HG03469 (cell line): ENCODE measurements around the gene ANKS1B.
A peak's percentile ranks its signal among the peaks of the same experiment; 100 is the strongest.

Source experiments
- ATAC-seq: cut with Tn5 transposase; IDR thresholded peaks from one replicate; pipeline ENCODE4 v1.9.1; 2021; ENCODE audit warnings: mild to moderate bottlenecking, moderate library complexity, moderate number of reproducible peaks; ENCODE audit not compliant: unreplicated experiment

Gene ANKS1B

DNA sequence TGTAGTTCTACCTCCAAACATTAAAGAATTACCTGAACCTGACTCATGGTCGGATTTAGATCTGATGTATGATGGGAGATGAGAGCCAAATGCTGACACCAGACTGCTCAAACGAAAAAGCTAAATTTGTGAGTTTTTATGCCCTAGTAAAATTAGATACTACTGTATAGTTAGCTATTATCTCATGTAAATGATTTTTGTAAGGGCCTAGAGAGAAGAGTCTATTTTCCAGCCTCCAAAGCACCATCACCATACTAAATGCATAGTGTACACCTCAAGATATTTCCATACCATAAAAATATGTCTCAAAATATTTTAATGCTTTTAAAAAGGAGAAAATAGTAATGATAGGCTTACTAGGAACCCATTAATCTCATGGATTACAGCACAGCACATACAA, 18.3 kb downstream of the ANKS1B start:
- no peak for ATAC-seq

DNA sequence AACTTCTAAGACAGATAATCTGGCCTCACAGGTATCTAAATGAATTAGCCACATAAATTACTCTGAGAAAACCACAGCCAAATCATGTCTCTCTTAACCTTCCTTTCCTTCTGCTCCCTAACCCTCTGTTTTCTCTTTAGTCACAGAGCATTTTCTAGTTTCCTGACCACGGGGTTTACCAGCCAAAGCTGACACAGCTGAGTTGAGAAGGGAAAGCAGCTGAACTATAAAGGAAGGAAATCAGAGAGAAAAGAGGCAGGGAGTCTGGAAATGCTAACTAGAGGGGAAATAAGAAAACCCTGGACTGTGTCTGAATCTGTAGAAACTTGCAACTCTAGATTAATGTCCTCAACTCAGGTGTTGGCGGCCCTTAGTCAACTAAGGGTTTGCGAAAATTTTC, 24.4 kb downstream of the ANKS1B start:
- no peak for ATAC-seq

DNA sequence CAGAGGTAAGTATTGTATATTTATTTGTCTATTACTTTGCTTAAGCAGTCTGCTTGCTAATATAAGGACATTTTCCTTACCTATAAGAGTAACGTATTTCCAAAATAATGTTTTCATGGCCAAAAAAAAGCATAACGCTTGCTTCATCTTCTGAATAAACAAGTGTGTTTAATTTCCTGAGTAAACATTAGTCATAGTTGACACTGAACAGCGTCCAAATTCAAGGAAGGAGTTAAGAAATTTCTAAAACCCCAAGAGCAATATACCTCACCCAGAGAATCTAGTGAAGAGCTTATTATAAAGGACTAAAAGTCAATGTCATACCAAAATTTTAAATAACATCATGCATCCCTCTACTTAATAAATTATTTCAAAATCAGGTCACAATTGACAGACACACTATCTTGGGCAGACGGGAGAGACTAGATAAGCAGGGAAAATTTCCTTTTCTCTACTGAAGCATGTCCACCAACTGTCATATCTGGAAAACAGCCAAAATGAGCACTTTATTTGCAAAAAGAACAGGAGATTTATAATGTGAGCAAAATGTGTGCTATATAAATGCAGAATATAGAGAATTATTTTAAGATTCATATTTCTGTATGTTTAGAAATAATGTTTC, 25.1 kb downstream of the ANKS1B start:
- no peak for ATAC-seq

DNA sequence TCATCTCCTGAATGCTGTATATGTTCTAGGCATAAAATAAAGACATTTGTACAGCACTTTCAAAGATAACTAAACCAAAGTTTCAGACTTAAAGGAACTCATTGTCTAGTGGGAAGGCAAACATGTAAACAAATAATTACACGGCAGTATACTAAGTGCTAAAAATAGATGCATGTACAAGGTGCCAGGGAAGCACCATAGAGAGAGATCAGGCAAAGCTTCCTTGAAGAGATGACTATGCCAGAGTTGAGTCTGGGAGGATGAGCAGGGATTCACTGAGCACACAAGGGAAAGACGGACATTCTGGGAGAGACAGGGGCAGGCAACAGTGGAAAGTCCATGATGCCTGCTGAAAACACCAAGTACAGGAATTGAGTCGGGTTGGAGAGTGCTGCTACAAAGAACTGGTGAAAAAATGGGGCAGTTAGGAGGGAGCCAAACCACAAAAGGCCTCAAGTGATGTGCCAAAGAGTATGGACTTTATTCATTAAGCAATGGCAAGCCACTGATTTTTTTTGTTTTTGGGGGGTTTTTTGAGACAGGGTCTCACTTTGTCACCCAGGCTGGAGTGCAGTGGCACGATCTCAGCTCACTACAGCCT, 26.8 kb downstream of the ANKS1B start:
- no peak for ATAC-seq

DNA sequence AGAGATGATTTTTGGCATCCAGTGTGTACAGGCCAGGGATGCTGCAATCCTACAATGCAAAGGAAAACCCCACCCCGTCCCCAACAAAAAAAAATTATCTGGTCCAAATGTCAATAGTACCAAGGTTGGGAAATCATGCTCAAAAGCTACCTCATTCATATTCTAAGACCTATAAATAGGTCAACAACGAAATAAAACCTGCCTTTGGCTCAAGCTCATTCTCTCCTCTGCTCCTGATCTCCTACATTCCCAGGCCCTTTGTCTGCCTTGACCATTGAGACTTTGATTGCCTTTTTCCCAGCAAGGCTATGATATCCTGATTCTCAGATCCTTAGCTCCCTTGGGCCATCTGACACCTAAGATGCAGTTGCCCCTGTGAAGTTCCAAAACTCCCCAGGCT, 30.0 kb downstream of the ANKS1B start:
- ATAC-seq = no peak

DNA sequence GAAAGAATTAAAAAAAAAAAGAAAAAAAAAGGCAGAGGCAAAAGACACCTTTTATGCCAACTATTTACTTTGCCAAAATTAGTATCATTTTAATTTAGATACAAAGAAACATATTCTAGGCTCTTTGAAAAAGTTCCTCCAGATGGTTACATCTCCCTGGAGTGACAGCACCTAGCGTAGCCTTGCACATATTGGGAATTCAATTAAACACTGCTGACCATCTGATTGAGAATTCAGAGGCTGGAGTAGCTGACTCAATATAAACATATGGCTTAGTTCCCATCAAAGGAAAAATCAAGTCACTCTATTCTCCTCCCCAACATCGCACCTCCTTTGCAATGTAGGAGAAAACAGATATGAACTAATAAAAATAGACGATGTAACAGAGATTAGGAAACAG, 36.4 kb downstream of the ANKS1B start:
- ATAC-seq = no peak

DNA sequence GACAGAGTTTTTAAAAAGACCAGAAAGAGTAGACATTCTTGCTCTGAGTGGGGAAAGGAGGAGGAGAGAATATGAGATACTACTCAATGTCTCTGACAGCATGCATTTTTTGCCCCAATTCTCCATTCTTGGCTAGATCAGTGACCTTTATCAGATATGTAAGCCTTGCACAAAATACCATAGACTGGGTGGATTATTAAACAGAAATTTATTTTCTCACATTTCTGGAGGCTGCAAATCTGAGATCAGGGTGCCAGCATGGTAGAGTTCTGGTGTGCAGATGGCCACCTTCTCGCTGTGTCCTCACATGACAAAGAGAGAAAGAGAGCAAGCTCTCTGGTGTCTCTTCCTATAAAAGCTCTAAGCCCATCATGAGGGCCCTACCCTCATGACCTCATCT, 38.6 kb downstream of the ANKS1B start:
- no peak for ATAC-seq

DNA sequence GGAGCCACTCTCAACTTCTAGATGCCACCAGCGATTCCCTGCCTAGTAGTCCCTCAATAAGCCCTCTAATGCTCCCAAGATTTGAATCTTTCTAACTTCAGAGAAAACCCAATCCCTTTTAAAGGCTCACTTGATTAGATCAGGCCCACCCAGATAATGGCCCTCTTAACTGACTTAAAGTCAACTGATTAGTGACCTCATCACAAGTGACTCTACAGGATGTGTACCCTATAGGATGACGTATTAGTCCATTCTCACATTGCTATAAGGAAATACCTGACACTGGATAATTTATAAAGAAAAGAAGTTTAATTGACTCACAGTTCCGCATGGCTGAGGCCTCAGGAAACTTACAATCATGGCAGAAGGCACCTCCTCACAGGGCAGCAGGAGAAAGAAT, 49.1 kb downstream of the ANKS1B start:
- no peak for ATAC-seq

DNA sequence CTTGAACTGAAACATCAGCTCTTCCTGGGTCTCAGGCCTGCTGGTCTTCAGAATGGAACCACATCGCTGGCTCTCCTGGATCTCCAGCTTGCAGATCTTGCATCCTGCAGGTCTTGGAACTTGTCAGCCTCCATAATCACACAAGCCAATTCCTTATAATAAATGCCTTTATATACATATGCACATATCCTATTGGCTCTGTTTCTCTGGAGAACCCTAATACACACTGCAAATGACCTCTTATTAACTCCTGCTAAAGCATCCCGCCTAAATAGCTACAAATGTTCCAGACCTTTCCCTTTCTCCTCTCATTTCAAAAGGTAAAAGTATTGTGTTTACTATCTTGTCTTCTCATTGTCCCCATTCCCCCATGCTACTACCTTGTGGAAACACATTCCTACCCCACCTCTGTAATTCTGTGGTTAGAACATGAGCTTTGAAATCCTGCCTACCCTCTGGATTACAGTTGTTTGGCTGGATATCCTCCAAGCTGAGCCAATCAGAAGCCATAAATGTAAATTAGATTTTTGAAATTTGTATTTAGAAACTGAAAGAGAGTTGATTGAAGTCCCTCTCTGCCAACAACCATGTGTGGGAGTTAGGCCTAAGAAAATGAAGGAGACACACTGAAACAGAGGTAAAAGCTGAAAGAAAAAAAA, 58.1 kb downstream of the ANKS1B start:
- ATAC-seq = no peak

DNA sequence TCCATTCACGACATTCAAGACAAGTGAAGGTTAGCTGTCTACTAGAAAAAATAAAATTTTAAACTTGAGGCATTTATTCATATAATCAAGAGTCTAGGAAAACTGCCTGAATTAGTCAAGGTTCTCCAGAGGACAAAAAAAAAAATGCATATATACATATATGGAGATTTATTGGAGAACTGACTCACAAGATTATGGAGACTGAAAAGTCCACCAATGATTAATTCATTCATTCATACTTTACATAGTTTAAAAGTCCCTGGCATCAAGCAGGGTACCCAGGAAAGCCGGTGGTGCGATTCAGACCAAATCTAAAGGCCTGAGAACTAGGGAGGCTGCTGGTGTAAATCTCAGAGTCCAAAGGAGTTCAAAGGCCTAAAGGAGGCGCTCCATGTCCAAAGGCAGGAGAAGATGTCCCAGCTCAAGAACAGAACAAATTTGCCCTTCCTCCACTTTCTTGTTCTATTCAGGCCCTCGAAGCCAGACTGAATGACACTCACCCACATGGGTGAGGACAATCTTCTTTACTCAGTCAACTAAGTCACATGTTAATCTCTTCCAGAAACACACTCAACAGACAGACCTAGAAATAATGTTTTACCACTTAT, 64.3 kb downstream of the ANKS1B start:
- no peak for ATAC-seq

DNA sequence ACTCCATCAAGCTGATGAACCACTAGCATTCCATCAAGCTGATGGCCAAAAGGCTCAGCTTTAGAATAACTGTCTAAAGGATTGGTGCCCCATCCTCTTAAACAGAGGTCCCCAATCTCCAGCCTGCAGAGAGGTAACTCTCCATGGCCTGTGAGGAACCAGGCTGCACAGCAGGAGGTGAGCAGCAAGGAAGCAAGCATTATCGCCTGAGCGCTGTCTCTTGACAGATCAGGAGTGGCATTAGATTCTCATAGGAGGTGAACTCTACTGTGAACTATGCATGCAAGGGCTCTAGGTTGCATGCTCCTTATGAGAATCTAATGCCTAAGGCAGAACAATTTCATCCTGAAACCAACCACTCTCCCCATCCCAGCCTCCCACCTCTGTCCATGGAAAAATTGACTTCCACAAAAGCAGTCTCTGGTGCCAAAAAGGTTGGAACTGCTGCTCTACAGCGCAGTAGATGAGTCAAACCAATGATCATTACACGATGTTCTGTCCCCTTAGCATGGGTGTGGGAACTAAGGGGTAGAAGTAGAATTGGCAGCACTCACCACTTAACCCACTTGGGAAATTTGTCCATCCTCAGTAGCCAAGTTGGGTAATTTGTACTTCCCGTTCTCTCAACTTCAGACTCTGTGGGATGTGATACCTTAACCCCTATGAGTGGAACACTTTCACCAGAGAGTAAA, 66.9 kb downstream of the ANKS1B start:
- ATAC-seq = no peak

DNA sequence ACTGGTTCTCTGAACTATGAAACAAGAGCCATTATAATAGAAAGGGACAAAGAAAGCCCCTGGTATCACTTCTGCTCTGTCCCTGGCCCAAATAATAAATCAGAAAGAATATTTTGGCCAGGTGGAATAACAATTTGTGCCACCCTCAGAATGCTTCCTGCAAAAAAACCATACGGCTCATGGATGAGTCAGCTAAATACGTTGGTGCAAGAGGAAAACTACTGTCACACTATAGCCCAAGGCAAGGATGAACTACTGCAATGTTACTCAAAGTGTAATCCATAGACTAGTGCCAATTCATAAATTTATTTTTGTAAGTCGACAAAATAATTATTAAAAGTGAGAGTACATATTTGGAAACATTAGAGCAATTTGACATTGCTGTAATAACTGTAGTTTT, 68.2 kb downstream of the ANKS1B start:
- no peak for ATAC-seq

DNA sequence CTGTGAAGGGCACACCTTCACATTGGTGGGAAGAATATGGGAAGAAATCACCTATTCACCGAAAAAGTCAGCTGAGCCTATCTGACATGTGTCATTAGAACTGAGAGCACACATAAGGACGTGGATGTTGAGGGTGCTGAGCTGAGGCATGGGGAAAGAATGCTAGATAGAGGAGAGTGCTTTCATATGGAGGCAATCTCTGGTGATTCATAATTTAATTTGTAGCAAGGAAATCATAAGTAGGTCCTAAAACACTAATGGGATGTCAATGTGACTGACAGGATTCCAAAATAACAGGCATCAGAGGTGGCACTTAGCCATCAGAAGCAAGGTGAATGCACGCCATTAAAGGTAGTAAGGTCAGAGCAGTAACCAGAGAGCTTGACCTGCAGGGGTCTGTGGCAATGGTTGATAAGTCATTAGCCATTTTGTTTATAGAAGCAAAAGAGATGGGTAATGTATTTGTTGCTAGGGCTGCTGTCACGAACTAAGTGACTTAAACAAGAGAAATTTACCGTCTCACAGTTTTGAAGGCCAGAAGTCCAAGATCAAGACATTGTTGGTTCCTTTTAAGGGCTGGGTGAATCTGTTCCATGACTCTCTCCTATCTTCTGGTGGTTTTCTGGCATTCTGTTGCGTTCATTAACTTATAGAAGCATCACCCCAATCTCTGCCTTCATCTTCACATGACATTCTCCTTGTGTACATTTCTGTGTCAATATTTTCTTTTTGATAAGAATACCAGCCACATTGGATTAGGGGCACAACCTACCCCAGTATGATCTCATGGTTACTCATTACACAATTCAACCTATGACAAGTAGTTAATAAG, 69.3 kb downstream of the ANKS1B start:
- no peak for ATAC-seq

DNA sequence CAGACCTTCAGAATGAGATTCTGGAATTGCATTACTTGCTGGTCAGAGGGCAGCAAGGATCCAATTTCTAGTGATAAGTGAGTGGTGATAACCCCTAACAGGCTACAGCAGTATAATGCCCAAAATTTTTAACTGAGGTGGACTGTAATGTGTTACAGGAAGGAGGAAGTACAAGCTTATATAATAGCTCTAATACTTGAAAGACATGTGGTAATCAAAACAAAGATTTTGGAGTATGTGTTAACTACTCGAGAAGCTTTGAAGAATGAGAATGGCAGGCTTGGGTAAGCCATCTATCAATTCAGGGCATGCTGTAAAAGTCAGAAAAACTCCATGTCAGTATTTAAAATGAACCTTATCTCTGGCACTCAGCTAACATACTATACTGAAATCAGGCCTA, 70.5 kb downstream of the ANKS1B start:
- no peak for ATAC-seq

DNA sequence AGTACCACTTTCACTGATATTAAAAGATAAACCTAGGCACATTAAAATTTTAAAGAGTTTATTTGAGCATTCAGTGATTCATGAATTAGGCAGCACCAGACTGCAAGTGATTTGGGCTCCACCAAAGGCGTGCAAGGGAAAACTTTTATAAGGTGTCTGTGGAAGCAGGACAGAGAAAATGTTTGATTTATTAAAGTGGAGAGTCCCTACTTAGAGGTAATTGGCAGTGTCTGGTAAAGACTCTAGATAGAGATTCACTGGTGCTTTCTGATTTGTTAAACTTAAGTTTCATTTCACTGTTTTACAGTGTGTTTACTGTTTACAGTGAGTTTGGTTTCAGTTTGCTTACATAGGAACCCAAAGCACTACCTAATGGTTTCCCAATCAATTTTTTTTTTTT, 72.8 kb downstream of the ANKS1B start:
- ATAC-seq = no peak

DNA sequence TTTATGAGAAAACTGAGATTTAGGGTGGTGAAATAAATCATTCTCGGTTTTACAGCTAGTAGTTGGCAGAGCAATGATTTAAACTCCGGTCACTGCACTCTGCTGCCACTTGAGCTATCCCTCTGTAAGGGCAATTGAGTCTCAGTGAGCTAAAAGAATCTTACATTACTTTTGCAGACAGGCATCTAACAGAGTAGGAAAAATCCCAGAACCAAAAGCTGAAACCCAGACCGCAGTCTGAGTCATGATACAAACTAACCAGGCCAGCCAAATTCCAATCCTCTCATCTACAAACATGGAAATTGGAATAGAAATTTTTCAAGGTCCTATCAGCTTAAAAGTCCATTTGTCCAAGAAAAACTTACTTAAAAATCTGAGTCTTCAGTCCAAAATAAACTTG, 73.7 kb downstream of the ANKS1B start:
- no peak for ATAC-seq

DNA sequence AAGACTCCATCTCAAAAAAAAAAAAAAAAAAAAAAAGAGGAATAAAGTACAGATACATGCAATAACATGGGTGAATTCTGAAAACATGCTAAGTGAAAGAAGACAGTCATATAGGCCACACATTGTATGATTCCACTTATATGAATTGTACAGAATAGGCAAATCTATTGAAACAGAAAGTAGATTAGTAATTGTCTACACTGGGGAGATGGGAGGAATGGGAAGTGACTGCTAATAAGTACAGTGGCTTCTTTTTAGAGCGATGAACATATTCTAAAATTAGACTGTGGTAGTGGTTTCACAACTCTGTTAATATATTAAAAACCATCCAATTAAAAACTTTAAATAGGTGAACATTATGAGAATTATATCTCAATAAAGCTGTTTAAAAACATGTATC, 74.4 kb downstream of the ANKS1B start:
- peak; percentile 35 for ATAC-seq

DNA sequence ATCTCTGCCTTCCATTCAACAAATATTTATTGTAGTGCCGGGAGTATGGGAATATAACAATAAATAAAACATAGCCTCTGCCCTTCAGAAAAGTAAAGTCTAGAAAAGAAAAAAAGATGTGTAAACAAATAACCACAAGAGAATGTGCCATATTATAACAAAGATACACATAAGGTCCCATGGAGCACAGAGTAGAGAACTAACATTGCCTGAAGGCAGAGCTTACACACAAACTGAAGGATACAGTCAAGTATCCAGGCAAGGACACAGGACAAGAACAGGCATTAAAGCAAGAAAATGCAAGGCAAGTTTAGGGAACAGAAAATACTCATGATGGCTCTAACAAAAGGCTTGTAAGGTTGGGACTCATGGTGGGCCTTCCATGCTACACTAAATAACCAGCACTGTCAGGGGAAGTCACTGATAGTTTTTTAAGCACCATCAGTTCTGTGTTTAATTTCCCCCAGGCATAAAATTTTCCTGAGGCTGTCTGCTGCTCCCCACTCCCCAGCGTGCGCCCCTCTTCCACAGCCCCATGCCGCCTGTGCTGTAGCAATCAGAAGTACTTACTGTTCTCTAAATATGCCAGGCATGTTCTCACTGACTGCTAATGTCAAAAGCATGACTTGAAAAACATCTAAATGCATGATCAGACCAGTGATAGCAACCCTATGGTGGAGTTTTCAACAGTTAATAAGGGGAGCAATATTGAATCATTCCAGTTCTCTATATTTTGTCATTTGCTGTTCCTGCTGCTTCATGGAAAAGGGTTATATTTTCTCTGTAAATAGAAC, 77.8 kb downstream of the ANKS1B start:
- ATAC-seq = no peak

DNA sequence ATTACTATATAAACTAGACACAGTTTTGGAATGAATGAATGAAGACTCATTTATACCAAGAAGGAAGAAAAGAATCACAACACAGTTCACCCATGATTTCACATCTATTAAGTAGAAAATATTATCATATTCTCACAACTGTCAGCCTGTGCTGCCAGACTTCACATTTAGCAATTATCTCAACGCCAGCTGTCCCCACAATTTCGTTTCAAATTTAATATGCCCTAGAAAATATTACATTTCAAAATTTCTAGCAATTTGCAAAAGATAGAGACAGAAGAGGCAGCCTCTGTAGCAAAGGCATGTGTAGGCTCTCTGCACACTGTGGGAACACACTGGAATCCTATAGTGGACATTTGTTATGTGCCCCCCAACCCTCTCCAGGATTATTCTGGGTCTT, 83.6 kb downstream of the ANKS1B start:
- no peak for ATAC-seq

DNA sequence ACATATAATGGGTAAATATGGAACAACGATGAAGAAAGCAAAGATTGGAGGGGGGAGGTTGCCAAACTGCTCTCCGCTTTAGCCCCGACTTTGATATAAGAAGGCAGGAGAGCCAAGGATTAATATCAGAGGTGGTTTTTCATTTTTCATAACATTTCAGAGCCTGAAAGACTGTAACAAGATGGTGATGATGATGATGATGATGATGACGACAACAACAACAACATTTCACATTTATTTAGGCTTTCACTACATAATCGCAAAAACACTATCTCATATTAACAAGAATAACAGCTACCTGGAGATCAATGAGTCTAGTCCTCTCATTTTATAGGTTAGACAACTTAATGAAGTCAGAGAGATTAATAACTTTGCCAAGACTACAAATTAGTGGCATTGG, 86.1 kb downstream of the ANKS1B start:
- ATAC-seq = no peak
